Thyroid gland (tissue), 4 donors: ENCODE measurements around the gene PINLYP. TPM values are rescaled to one million over a fixed set of nuclear protein-coding genes. Genes with fewer than 3 reads are reported as not detected.

ENCODE experiments used
- DNase-seq, 2 donors: peaks; one replicate each; pipeline ENCODE4 v3.0.0-alpha.2; 2019
- H3K27ac ChIP-seq, 3 donors: fragments of 200-600 bp; sonication (generic); 1 replicate in 2 of 3; 2 replicates in 1 of 3; pipeline ENCODE4 v1.5.1; 2016 to 2019; ENCODE audit warnings: mild to moderate bottlenecking in 1 of 3, moderate library complexity in 1 of 3
- H3K27me3 ChIP-seq: fragments of 200-600 bp; sonication (generic); one replicate; pipeline ENCODE4 v1.5.1; 2019
- H3K36me3 ChIP-seq, 2 donors: fragments of 200-600 bp; sonication (generic); one replicate each; pipeline ENCODE4 v1.5.1; 2016 to 2019
- H3K4me1 ChIP-seq, 2 donors: fragments of 200-600 bp; sonication (generic); one replicate each; pipeline ENCODE4 v1.5.1; 2017 to 2019
- H3K4me3 ChIP-seq, 3 donors: fragments of 200-600 bp; sonication (generic); replicated peaks in 1 of 3; 1 replicate in 2 of 3; 2 replicates in 1 of 3; pipeline ENCODE4 v1.5.1; 2016; ENCODE audit warnings: mild to moderate bottlenecking in 1 of 3
- H3K9me3 ChIP-seq: fragments of 200-600 bp; sonication (generic); one replicate; pipeline ENCODE4 v1.5.1; 2017
- CTCF ChIP-seq, 6 experiments: fragments of 200-600 bp in 3 of 6; fragments of 450-650 bp in 3 of 6; sonication (generic) in 3 of 6; IDR thresholded peaks; one replicate each; pipeline ENCODE4 v1.5.1; 2016 to 2019; ENCODE audit warnings: antibody characterized with exemption in 6 of 6, mild to moderate bottlenecking in 2 of 6, inconsistent platforms in 1 of 6, moderate library complexity in 1 of 6
- POLR2A ChIP-seq, 2 donors: fragments of 450-650 bp; IDR thresholded peaks; one replicate each; pipeline ENCODE4 v1.6.1; 2017; ENCODE audit warnings: antibody characterized with exemption in 2 of 2, mild to moderate bottlenecking in 2 of 2, moderate library complexity in 1 of 2
- WGBS, 2 donors: methylation state at CpG; one replicate each; pipeline ENCODE4 v1.1.5; 2017; 5-methylcytosine and 5-hydroxymethylcytosine counted together
- intact Hi-C: fragments of 100-400 bp; cut with DNase I; formaldehyde crosslinking; loops from one replicate; pipeline ENCODE4 v1.15.1; 2023
- total RNA-seq, 4 donors: library from RNA; depleted of rRNA; stranded (reverse); fragments of >200 nt; gene quantifications; one replicate each; pipeline ENCODE4 v1.2.3, GENCODE V29; 2016

Gene PINLYP
- total RNA-seq, 4 donors from 2014 or later: 11.8 to 19.3 (median 13.2) TPM

- 93 to 97% methylated on average over 19 to 20 of the region's 23 CpGs for WGBS, 2 donors
- no peak for DNase-seq
- intact Hi-C loops: no loop called here
- H3K4me1 ChIP-seq: no peaks in the 10 kb centered on the region
- H3K36me3 ChIP-seq: peaks cover 21 to 24% of the 10 kb centered on the region in 2 donors
- TF ChIP-seq CTCF (IDR thresholded peaks at IDR 0.05) (no peak), POLR2A (IDR thresholded peaks at IDR 0.05) (no peak)
- no peaks in the 10 kb centered on the region for H3K9me3 ChIP-seq
- no peak overlapping the region for H3K4me3 ChIP-seq
- no peak overlapping the region for H3K27ac ChIP-seq
- no peaks in the 10 kb centered on the region for H3K27me3 ChIP-seq
These were observed 24.0 kb upstream of the PINLYP start for GRCh38 chr19:43551399-43552197.

- Histone ChIP-seq H3K27me3 (no peaks in the 10 kb centered on the region), H3K4me3 (no peak overlapping the region), H3K4me1 (no peaks in the 10 kb centered on the region), H3K27ac (no peak overlapping the region), H3K9me3 (no peaks in the 10 kb centered on the region), H3K36me3 (peaks cover 21 to 24% of the 10 kb centered on the region in 2 donors)
- intact Hi-C loops: no loop called here
- no peak for TF ChIP-seq POLR2A (IDR thresholded peaks at IDR 0.05)
- no peak for TF ChIP-seq CTCF (IDR thresholded peaks at IDR 0.05)
- WGBS, 2 donors: 100% methylated on average over 1 of the region's 3 CpGs; no CpG with 5 or more reads in 1 of the 2 donors
- DNase-seq: no peak
These were observed 23.5 kb upstream of the PINLYP start for GRCh38 chr19:43552198-43552450.

- intact Hi-C loops: no loop called here
- Histone ChIP-seq H3K27me3 (no peaks in the 10 kb centered on the region), H3K4me1 (no peaks in the 10 kb centered on the region), H3K36me3 (peaks cover 21 to 24% of the 10 kb centered on the region in 2 donors), H3K9me3 (no peaks in the 10 kb centered on the region), H3K4me3 (no peak overlapping the region), H3K27ac (no peak overlapping the region)
- no peak for DNase-seq
- WGBS, 2 donors: 100% methylated on average over 2 of the region's 3 CpGs; no CpG with 5 or more reads in 1 of the 2 donors
- TF ChIP-seq CTCF (IDR thresholded peaks at IDR 0.05) (no peak), POLR2A (IDR thresholded peaks at IDR 0.05) (no peak)
These were observed 23.0 kb upstream of the PINLYP start for GRCh38 chr19:43552616-43553015.

GRCh38 chr19:43553656-43554055, 21.9 kb upstream of the PINLYP start:
- H3K27ac ChIP-seq: no peak overlapping the region
- no peak for TF ChIP-seq POLR2A (IDR thresholded peaks at IDR 0.05)
- TF ChIP-seq CTCF (IDR thresholded peaks at IDR 0.05): no peak
- WGBS, 2 donors: 89 to 94% methylated on average over 2 to 4 of the region's 4 CpGs
- H3K4me3 ChIP-seq: no peak overlapping the region
- intact Hi-C loops: no loop called here
- H3K4me1 ChIP-seq: no peaks in the 10 kb centered on the region
- no peaks in the 10 kb centered on the region for H3K9me3 ChIP-seq
- DNase-seq: no peak
- no peaks in the 10 kb centered on the region for H3K27me3 ChIP-seq
- peaks cover 24 to 25% of the 10 kb centered on the region in 2 donors for H3K36me3 ChIP-seq

- no peak for TF ChIP-seq POLR2A (IDR thresholded peaks at IDR 0.05)
- TF ChIP-seq CTCF (IDR thresholded peaks at IDR 0.05): no peak
- Histone ChIP-seq H3K27ac (no peak overlapping the region), H3K4me3 (no peak overlapping the region), H3K9me3 (no peaks in the 10 kb centered on the region), H3K4me1 (no peaks in the 10 kb centered on the region), H3K36me3 (peaks cover 24 to 25% of the 10 kb centered on the region in 2 donors), H3K27me3 (no peaks in the 10 kb centered on the region)
- no peak for DNase-seq
- WGBS, 2 donors: 96 to 98% methylated on average over 15 of the region's 15 CpGs
- intact Hi-C loops: no loop called here
These were observed 21.2 kb upstream of the PINLYP start for GRCh38 chr19:43554317-43554895.
